NCI-H1048 (cell line): ENCODE results near the gene FAM3D.
"Not testable (repeated sequence)": the region's sequence is repeated elsewhere in the genome, so short reads cannot be mapped to it uniquely, and the experiment has no call there.

Experiments
- DNase-seq: peaks from one replicate; lab custom pipeline; 2025; lab: John Stamatoyannopoulos, UW

The FAM3D gene

DNA sequence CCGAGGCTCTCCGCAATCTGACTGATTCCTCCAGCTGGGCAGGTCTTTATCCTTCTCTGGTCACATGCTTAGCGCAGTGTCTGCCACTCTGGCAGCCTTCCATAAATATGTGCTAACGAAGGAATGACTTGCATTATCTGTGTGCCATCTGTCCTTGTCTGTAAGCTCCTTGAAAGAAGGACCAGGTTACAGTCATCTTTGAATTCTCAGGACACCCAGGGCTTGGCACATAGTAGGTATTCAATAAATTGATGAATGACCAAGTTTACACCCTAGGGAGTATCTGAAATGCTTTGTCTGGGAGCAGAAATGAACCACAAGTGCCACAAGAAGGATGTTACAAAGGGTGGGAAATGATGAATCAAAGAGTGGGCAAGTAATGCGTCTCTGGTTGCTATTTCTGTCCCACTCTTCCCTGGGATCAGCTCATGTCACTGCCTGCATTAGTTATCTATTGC is 16.5 kb upstream of the FAM3D start:
- no peak for DNase-seq

DNA sequence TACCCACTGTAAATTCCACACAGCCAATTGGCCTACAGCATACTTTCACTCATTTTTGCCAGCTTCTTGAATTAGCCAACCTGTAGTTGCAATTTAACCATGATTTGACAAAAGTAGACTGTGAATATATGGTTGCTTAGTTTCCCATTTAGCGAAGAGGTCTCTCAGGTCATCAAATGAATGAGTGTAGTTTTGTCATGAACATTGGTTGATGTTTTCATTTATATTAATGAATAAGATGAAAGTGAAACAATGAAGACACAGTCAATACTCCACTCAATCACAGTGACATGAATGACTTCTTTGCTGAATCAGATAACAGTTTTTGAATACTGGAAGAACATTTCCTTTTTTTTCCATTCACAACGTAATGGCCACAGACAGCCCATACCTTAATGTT is 15.3 kb upstream of the FAM3D start:
- DNase-seq = no peak

DNA sequence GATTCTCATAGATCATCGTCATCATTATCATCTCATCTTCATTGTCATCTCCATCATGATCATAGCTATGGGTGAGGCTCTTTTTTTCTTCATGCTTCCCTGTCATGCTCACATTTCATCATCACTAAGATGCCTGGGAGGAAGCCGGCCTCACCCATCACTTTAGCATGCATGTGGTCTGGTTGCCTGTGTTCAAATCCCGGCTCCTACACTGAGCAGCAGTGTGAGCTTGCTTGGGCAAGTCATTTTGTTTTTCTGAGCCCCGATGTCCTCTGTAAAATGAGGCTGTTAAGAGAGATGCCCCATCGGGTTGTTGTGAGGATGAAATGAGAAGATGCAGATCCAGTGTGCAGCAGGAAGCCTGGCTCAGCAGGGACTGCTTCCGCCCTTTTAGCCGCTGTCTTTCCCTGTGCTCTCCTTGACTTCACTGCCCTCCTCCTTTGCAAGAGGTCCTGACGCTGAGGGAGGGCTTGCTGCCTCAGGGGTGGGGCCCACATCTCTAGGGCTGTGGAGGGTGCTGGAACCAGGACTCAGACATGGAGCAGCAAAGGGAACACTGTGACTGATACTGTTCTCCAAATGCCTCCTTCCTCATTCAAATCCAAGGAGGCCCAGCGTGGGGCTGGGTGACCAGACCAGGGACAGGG is 14.4 kb upstream of the FAM3D start:
- no peak for DNase-seq

DNA sequence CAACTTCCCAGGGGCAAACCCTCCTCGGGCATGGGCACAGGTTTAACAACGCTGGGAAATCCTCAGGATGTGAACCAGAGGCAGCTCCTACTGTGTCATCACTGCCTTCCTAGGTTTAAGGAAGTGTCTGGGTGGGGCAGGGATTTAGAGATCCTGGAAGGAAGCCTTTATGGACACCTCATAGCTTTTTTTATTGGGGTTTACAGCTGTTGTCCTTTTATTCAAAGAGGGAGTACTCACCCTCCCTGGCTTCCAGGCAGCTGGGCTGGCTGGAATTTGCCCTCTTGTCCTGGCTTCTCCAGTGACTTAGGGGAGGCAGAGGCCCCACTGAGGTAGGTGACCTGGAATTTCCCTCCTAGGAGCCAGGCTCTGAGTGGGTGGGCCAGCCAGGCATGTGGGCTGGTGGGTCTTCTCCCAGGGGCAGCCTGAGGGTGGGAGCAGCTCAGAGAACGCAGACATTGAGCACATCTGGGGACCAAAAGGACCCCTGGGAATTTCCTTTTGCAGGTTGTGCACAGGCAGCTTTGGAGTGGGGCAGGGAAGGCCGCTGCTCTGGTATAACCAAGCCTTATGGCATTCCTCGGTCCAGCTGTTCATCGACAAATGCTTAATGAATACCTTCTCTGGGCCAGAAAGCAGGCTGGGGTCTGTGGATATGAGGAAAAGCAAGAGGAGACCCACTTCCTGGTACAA is 13.5 kb upstream of the FAM3D start:
- no peak for DNase-seq

DNA sequence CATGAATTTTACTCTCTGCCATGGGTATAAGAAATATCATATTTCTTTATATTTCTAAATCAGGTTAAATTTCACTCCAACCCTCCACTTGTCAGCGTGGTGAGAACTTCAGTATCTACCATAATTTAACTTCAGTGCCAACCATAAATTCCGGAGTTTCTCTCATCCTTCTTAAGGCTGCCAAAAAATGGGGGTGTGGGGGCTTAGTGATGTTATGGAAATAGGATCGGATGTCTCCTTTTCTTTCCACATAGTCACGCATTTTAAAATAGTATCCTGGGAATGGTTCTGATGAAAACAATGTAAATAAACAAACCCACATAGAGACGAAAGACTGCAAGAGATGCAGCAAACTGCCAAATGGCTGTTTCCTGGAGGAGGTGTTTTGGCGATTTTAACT is 12.9 kb upstream of the FAM3D start:
- DNase-seq = no peak

DNA sequence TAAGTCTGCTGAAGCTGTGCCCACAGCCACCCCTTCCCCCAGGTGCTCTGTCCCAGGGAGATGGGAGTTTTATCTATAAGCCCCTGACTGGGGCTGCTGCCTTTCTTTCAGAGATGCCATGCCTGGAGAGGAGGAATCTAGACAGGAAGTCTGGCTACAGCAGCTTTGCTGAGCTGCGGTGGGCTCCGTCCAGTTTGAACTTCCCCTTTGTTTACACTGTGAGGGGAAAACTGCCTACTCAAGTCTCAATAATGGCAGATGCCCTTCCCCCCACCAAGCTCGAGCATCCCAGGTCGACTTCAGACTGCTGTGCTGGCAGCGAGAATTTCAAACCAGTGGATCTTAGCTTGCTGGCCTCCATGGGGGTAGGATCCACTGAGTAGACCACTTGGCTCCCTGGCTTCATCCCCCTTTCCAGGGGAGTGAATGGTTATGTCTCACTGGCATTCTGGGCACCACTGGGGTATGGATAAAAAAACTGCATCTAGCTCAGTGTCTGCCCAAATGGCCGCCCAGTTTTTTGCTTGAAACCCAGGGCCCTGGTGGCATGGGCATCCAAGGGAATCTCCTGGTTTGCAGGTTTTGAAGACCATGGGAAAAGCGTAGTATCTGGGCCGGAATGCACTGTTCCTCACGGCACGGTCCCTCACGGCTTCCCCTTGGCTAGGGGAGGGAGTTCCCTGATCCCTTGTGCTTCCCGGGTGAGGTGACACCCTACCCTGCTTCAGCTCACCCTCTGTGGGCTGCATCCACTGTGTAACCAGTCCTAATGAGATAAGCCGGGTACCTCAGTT is 11.8 kb upstream of the FAM3D start:
- not testable (repeated sequence) for DNase-seq

DNA sequence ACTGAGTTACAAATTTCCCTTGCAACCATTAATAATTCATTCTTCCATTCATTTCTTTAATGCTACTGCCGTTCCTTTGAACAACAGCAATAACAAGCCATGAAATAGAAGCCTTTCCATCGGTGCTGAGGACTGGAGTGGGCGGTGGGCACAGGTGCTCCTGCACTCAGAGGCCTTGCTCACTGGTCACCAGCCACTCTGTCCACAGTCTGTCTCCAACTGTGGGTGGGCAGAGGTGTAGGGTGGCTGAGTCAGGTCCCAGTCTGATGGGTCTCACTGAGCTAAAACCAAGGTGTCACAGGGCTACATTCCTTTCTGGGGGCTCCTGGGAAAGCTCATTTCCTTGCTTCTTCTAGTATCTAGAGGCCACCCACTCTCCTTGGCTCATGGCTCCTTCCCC is 6.3 kb upstream of the FAM3D start:
- DNase-seq = no peak

DNA sequence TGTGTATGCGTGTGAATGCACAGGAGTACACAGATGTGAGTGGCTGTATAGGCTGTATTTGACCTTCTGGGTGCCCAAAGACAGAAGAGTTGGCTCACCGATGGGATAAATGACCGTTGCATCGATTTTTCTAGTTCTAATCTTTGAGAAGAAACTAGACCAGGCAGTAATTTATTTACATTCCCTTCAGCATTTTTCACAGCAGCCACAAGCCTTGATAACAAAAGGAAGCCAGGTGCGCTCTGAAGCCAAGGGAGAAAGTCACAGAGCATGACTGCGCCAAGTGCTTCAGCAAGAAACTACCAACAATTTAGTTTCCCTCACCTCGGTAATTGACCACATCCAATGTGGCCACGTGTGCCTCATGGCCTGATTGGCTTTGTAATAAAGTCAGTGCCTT is 5.9 kb upstream of the FAM3D start:
- DNase-seq = no peak

DNA sequence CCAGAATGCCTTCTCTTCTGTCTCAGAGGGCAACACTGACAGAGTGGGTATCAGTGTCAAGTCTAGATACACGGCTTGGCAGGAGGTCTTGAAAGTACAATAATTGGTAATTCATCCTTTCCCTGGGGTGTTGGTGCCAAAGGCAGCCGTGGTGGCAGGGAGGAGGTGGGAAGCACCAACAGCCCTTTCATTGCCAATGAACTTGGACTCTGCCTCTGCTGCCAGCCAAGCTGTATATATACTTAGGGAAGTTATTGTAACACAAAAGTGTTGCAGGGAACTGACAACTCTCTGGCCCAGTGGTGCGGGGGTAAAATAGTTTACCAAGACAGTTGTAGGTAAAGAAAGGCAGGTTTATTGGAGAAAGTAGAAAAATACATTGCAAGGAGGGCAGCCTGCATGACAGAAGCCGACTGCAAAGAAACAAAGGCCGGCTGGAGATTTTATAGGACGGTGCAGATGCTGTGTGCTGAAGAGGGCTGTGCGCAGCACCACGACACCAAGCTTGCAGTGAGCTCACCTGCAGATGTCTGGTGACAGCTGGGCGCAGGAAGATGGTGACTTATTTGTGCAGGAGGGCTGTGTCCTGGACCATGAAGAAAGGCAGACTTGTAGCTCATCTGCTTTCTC is 4.0 kb upstream of the FAM3D start:
- no peak for DNase-seq

DNA sequence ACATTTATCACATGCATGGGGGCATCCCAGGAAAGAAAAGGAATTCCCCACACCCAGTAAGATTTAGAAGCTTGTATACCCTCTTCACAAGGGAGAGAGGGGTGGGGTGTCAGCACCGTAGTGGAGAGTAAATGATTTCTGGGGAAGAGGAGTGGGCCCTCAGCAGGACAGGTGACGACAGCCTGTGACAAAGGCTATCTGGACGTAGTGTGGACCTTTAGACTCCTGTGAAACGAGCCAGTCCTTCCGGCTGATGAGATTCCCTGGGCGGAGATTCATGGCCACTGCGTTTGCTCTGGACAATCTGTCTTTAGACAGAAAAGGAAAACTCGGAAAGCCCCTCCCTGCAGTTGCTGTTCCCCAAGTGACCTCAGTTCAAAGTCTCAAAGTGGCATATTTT is 1.7 kb upstream of the FAM3D start:
- no peak for DNase-seq

DNA sequence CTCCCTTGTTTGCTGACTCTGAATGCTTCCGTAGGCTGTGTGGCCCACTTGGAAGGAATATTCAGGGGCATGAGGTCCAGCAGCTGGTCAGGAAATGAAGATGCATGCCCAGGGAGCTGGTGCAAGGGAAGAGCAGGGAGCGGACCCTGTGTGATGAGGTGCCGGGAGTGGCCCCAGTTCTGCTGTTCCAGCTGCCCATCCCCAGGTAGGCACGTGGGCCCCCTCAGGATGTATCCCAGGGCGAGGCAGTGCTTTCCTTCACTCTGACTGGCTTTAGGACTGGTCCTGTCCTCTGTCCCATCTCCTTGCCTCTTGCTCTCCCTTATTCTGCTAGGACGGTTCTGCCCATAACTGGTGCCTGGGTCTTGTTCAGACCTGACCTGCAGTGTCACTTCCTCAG is 1.1 kb upstream of the FAM3D start:
- DNase-seq = no peak

DNA sequence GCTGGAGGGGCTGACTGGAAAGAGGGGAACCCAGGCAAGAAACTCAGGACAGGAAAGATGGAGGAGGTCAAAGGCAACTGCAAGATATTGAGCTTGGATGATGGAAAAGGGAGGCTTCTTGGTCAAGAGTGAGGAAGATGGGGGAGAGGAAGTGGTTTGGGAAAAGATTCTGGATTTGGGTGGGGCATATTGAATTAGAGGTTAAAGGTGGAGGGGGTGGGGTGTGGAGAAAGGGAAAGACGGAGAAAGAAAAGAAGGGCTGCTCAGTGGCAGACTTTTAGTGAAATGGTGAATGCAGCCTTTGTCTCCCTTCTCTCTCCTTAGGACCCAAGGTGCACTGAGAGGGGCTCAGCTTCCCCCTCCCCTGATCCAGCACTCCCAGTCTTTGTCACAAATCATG is 655 bp upstream of the FAM3D start:
- no peak for DNase-seq

DNA sequence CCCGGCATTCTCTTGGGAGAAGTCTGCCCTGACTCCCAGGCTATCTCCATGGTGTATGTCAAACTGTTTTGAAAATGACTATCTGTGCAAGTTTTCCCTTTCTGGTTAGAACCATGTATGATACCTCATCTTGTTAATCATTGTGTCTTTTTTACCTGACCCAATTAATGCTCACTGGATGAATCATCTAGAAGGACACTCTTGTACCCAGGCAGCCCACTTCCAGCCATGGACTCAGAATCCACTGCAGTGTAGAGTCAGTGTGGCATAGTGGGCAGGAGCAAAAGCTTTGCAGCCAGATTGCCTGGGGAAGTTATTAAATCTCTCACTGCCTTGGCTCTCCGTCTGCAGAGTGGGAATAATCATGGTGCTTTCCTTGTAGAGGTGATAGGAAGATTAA is 1.2 kb downstream of the FAM3D start:
- DNase-seq = no peak

DNA sequence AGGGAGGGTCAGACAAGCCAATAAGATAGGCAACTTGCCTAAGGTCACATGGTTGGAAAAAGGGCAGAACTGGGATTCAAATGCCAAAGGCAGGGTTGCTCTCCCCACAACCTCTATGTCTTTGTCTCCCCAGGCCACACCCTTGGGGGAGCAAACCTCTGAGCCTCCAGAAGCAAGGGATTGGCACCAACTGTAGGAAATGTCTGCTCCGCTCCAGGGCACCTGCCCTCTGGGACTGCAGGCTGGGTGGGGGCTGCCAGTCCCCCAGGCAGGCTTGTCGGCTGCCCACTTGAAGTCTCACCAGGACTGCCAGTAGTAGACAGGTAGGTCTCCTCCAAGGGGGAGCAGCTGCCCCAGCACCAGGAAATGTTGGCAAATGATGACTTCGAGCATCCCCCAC is 2.0 kb downstream of the FAM3D start:
- no peak for DNase-seq

DNA sequence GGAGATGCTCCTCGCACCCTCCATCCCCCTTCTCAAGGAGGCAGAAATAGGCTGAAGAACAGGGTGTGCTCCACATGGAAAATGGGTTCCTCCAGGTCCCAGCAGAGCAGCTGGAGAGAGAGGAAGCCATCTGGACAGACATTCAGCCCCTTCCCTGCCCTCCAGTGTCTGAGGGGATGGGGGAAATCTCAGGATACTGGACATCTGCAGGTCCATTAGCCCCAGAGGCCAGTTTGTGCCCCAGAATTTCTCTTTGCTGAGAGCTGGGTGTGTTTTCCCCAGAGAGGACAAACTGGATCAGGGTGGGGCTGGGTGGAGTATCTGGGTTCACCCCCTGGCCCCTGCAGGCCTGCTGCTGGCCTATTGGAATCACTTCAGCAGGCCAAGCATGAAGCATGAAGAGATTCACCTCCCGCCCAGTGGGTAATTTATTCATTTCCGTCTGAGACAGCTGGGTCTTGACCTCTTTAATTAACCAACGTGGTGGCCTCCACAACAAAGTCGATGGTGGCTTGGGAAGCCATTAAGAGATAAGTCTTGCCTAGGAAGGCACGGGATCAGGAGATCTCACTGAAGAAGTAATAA is 4.6 kb downstream of the FAM3D start:
- no peak for DNase-seq

DNA sequence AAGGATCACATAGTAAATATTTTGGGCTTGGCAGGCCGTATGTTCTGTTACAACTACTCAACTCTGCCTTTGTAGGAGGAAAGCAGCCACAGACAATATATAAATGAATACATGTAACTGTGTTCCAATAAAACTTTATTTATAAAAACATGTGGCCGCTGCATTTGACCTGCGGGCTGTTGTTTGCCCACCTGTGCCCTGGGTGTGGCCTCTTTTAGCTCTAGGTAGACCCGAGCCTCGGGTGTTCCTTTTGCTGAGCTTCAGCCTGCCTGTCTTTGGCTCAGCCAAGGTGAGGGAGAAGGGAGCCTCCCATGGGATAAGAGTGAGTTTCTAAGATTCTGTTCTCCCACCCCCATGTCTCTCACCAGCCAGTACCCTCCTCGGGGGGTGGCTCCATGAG is 5.6 kb downstream of the FAM3D start:
- no peak for DNase-seq

DNA sequence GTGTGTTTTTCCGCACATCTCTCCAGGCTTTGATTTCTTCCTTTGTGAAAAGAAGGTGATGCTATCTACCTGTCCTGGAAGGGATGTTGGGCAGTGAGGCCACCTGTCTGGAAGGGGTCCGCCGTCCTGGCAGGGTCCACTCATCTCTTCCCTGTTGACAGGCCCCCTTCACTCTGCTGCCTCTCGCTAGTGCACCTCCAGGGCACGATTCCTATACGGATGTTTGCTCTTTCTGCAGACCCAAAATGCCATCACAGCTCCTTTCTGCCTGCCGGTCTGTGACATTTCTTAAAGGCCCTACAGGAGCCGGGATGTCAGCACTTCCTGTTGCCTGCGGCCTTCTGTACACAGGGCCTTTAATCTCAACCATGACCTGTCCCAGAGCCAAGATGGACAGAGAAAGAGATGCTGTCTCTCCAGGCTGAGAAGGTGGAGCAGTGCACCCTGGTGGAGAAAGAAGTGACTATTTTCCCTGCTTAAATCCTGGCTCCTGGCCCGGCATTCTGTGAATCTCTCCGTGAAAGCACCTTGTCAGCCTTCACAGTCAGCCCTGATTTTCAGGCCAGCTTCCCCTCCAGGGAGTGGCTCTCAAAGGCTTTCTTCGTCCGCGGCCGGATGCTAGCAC is 7.4 kb downstream of the FAM3D start:
- no peak for DNase-seq

DNA sequence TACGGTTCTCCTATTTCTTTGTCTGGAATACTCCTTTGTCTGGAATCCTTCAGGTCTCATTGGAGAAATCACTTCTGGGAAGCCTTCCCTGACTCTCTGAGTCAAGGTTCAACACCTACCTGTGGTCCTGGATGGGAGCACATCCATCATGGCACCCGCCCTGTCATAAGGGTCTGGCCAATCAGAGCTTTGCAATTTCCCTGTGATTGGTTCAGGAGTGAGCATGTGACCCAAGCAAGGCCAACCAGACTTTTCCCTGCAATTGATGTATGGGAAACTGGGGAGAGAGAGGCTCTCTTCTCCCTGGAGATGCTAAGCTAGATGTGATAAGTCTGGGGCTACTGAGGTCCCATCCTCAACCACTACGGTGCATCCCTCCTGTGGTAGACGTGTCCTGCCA is 8.1 kb downstream of the FAM3D start:
- no peak for DNase-seq

DNA sequence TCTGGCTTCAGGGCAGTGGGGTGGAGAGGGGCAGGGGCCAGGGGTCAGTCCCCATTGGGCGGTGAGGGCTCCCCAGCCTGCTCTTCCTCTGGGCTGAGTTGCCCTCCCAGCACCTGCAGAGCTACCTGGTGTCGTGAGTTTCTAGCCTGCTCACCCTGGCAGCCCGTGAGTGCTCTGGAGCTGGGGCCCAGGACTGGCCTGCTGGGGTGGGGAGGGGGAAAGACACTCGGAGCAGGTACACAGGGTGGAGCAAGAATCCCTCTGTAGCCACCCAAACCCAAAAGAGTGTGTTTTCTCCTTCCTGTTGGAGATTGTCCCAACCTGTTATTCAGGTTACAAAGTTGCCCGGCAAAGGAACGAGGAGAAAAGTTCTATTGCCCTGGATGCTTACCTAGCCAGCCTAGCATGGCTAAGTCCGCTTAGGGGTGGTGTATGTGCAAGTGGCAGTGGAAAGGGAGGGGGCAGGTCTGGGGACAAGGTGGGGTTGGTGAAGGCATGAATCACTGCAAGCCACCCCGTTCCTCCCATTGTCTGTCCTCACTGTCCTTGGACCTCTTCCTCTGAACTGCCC is 8.9 kb downstream of the FAM3D start:
- no peak for DNase-seq

DNA sequence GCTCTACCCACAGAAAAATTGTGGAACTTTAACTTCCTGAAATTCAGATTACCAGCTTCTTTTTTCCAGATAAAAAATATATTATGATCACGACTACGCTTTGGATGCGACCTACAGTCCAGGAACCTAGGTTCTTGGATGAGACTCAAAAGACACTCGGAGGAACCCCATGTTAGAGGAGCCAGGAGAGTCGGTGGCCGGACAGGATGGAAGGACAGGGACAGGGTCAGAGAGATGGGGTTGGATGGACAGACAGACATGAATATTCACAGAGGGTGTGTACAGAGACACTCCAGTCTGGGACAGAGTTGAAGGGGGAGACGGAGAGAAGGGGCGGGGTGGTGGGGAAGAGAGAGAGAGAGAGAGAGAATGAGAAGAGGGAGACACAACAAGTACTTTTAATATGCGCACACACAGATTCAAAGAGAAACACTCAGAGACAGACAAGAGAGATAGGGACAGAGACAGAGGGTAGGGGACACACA is 9.5 kb downstream of the FAM3D start:
- DNase-seq = no peak

DNA sequence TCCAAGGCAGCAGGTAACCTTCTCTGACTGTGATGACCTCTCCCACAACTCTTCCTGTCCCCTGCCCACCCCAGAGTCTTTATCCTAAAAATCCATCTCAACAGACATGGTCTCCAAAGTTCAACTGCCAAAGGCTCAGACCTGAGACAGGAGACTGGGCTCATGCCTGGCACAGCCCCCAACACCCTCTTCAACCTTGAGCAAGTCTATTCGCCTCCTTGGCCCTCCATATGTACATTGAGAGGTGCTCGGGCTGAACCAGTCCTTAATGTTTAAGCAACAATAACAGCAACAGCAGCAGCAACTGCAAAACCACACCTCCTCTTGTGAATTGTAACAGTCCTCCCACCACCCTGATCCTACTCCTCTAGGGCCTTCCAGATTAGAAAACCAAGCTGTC is 9.9 kb downstream of the FAM3D start:
- no peak for DNase-seq
